HepG2 (cell line): ENCODE data around the gene MAFB. TPM values are rescaled to one million over a fixed set of nuclear protein-coding genes. Genes with fewer than 3 reads are reported as not detected.

Source experiments
- ATAC-seq: fragments of 200-7000 bp; cut with Tn5 transposase; 3 replicates; pipeline ENCODE4 v1.9.1; 2020; ENCODE audit warnings: mild to moderate bottlenecking, moderate library complexity
- BruUV-seq: library from RNA; stranded (reverse); fragments of 400-500 nt; replicated peaks from 2 replicates; lab custom pipeline; 2021; lab: Mats Ljungman, UMichigan
- CTCF ChIA-PET: fragments of 300-600 bp; formaldehyde crosslinking; extraction: SDS; loops from one replicate; lab custom pipeline; 2021; ENCODE audit warnings: low total read pairs, inconsistent platforms, low intra/inter-chr PET ratio; lab: Yijun Ruan, JAX
- POLR2A ChIA-PET: fragments of 350-600 bp; sonication (Branson Sonifier 250); formaldehyde crosslinking; loops from one replicate; lab custom pipeline; 2020; ENCODE audit warnings: antibody characterized with exemption, inconsistent platforms; lab: Yijun Ruan, JAX
- DNase-seq: peaks from one replicate; pipeline ENCODE4 v3.0.0-alpha.2; 2015; ENCODE audit warnings: low spot score
- FAIRE-seq: peaks from 3 replicates; lab custom pipeline; 2011; peaks lifted over from hg19 to GRCh38; lab: Jason Lieb, UNC
- H2AFZ ChIP-seq: one replicate; pipeline ENCODE4 v1.6.1; 2011; ENCODE audit warnings: low read length, inconsistent platforms
- H3K27ac ChIP-seq: fragments of 300-600 bp; 3 replicates; pipeline ENCODE4 v1.8.0; 2011; ENCODE audit warnings: mixed run types, mild to moderate bottlenecking, mixed read lengths, low read length, inconsistent platforms; ENCODE audit not compliant: insufficient read depth; ENCODE audit errors: extremely low read length
- H3K27me3 ChIP-seq, 2 experiments: fragments of 200-600 bp in 1 of 2; 2 replicates in 1 of 2; 3 replicates in 1 of 2; pipeline versions ENCODE4 v1.6.0 to v1.8.0; 2011; ENCODE audit warnings: low read length in 2 of 2, mild to moderate bottlenecking in 2 of 2, moderate library complexity in 2 of 2, inconsistent platforms in 1 of 2; ENCODE audit not compliant: insufficient read depth in 2 of 2, control insufficient read depth in 1 of 2
- H3K36me3 ChIP-seq, 2 experiments: fragments of 200-600 bp in 1 of 2; replicated peaks in 1 of 2; 2 replicates in 1 of 2; 3 replicates in 1 of 2; pipeline versions ENCODE4 v1.5.1 to v1.8.0; 2011; ENCODE audit warnings: low read length in 2 of 2, inconsistent platforms in 1 of 2; ENCODE audit not compliant: insufficient read depth in 2 of 2, control insufficient read depth in 1 of 2
- H3K4me1 ChIP-seq: 2 replicates; pipeline ENCODE4 v1.5.1; 2012; ENCODE audit warnings: low read length, inconsistent platforms; ENCODE audit not compliant: insufficient read depth
- H3K4me2 ChIP-seq: 2 replicates; pipeline ENCODE4 v1.6.0; 2011; ENCODE audit warnings: low read depth, low read length, inconsistent platforms
- H3K4me3 ChIP-seq, 3 experiments: fragments of 200-600 bp in 1 of 3; sonication (generic), shearing (Covaris generic) in 1 of 3; replicated peaks in 1 of 3; 2 replicates each; pipeline ENCODE4 v1.5.1; 2011 to 2016; ENCODE audit warnings: low read length in 3 of 3, inconsistent platforms in 2 of 3, low read depth in 2 of 3, mild to moderate bottlenecking in 2 of 3, control low read depth in 1 of 3, mixed read lengths in 1 of 3; ENCODE audit not compliant: insufficient read depth in 1 of 3
- H3K79me2 ChIP-seq: one replicate; pipeline ENCODE4 v1.6.1; 2011; ENCODE audit warnings: low read length, inconsistent platforms; ENCODE audit not compliant: insufficient read depth
- H3K9ac ChIP-seq: 2 replicates; pipeline ENCODE4 v1.6.0; 2011; ENCODE audit warnings: mild to moderate bottlenecking, low read depth, low read length, inconsistent platforms; ENCODE audit not compliant: insufficient read depth
- H3K9me3 ChIP-seq: 2 replicates; pipeline ENCODE4 v1.5.1; 2012; ENCODE audit warnings: mild to moderate bottlenecking, low read length
- H4K20me1 ChIP-seq: 2 replicates; pipeline ENCODE4 v1.6.0; 2011; ENCODE audit warnings: inconsistent platforms, mild to moderate bottlenecking, low read length, moderate library complexity; ENCODE audit not compliant: insufficient read depth
- ATF7-NPFF ChIP-seq: sonication (generic); formaldehyde crosslinking; IDR thresholded peaks from 2 replicates; pipeline ENCODE4 v1.8.1; 2023; ENCODE audit warnings: mild to moderate bottlenecking, low read depth, missing genetic modification reagents, moderate library complexity
- MBD4 ChIP-seq: IDR thresholded peaks from 2 replicates; pipeline ENCODE4 v1.6.1; 2012; ENCODE audit warnings: low read length, inconsistent platforms, borderline replicate concordance
- MLXIP ChIP-seq: sonication (generic); formaldehyde crosslinking; IDR thresholded peaks from 2 replicates; pipeline ENCODE4 v1.9.0; 2021; ENCODE audit warnings: missing genetic modification reagents, borderline replicate concordance
- SKIL ChIP-seq: sonication (generic); formaldehyde crosslinking; IDR thresholded peaks from 2 replicates; pipeline ENCODE4 v1.8.0; 2022; ENCODE audit warnings: missing genetic modification reagents, mild to moderate bottlenecking, moderate library complexity, borderline replicate concordance
- TAF1 ChIP-seq: sonication (generic); formaldehyde crosslinking; IDR thresholded peaks from 2 replicates; pipeline ENCODE4 v1.4.0; 2020; ENCODE audit warnings: missing genetic modification reagents
- TEAD2 ChIP-seq: sonication (generic); formaldehyde crosslinking; IDR thresholded peaks from 2 replicates; pipeline ENCODE4 v1.9.0; 2021; ENCODE audit warnings: missing genetic modification reagents
- TRIM24 ChIP-seq: sonication (generic); formaldehyde crosslinking; IDR thresholded peaks from 2 replicates; pipeline ENCODE4 v1.8.0; 2022; ENCODE audit warnings: mild to moderate bottlenecking, missing genetic modification reagents
- ZBTB39 ChIP-seq: sonication (generic); formaldehyde crosslinking; IDR thresholded peaks from 2 replicates; pipeline ENCODE4 v1.5.0; 2020; ENCODE audit warnings: missing genetic modification reagents
- ZHX1 ChIP-seq: sonication (generic); formaldehyde crosslinking; IDR thresholded peaks from 2 replicates; pipeline ENCODE4 v1.8.1; 2022; ENCODE audit warnings: low read depth, mild to moderate bottlenecking, missing genetic modification reagents
- ZNF10 ChIP-seq: sonication (generic); formaldehyde crosslinking; IDR thresholded peaks from 2 replicates; pipeline ENCODE4 v1.4.0; 2020; ENCODE audit warnings: mild to moderate bottlenecking, low read depth, missing genetic modification reagents, borderline replicate concordance
- ZNF816 ChIP-seq: sonication (generic); formaldehyde crosslinking; IDR thresholded peaks from 2 replicates; pipeline ENCODE4 v1.8.0; 2022; ENCODE audit warnings: missing genetic modification reagents, mild to moderate bottlenecking, borderline replicate concordance
- WGBS: methylation state at CpG from one replicate; pipeline ENCODE4 v1.1.6; 2017; ENCODE audit warnings: low lambda C conversion rate; 5-methylcytosine and 5-hydroxymethylcytosine counted together
- in situ Hi-C: cut with HindIII; loops from 2 replicates; pipeline ENCODE4 v1.10.0; 2017; ENCODE audit warnings: low pct_unique_long_range_greater_than_20kb; ENCODE audit not compliant: extremely low pct_ligation_motif_present
- intact Hi-C: fragments of 100-400 bp; cut with micrococcal nuclease; formaldehyde crosslinking; loops from one replicate; pipeline ENCODE4 v1.10.0; 2022; ENCODE audit not compliant: unreplicated experiment
- polyA plus RNA-seq, 8 experiments: library from polyadenylated mRNA; depleted of rRNA in 3 of 8; stranded (reverse) in 7 of 8; unstranded in 1 of 8; fragments of >200 nt; fragmentation: Illumina TruSeq in 4 of 8; extraction: Trizol in 4 of 8; gene quantifications; 2 replicates each; pipeline versions ENCODE4 v1.2.1 to v1.2.3, GENCODE V29; 2011 to 2016; ENCODE audit warnings: low read depth in 4 of 8, missing spikeins in 1 of 8, mixed read lengths in 1 of 8; ENCODE audit not compliant: insufficient read depth in 1 of 8
- total RNA-seq, 5 experiments: library from RNA; depleted of rRNA; stranded (reverse); fragments of >200 nt; fragmentation: Illumina TruSeq; extraction: Trizol; gene quantifications; 2 replicates each; pipeline ENCODE4 v1.2.3, GENCODE V29; 2016; ENCODE audit warnings: low read depth in 1 of 5

MAFB gene
- total and polyA plus RNA-seq, 2 of the 13 experiments (the other 11 are each of a cell fraction or from before 2014, with no cell fraction given), result 0.08 to 0.11 TPM

- TF ChIP-seq MLXIP (CRISPR knock-in tag) (no peak), TRIM24 (CRISPR knock-in tag) (no peak)
Measured at GRCh38 chr20:40713508-40713907, 24.5 kb upstream of the MAFB start (continued).

GRCh38 chr20:40711079-40711478 lies 22.0 kb upstream of the MAFB start:
- Histone ChIP-seq H3K4me2 (no peak overlapping the region), H2AFZ (no peak overlapping the region), H3K4me1 (peaks cover 17% of the 10 kb centered on the region), H3K27ac (no peak overlapping the region), H3K36me3 (no peaks in the 10 kb centered on the region), H3K4me3 (no peak overlapping the region), H3K79me2 (no peaks in the 10 kb centered on the region), H3K9ac (no peak overlapping the region), H3K9me3 (no peaks in the 10 kb centered on the region), H3K27me3 (peaks cover 2 to 32% of the 10 kb centered on the region in 2 experiments; a peak in 4 of 5 replicates), H4K20me1 (no peaks in the 10 kb centered on the region)
- FAIRE-seq, result no peak
- ChIA-PET POLR2A (no interaction called here), CTCF (no interaction called here)
- no peak for DNase-seq
- no peak for ATAC-seq
- BruUV-seq, result no TSS peak
- in situ Hi-C loops (no loop called here), intact Hi-C loops (no loop called here)
- 52% methylated on average over 13 of the region's 13 CpGs for WGBS
- TF ChIP-seq ZHX1, result no peak
- no peak for TF ChIP-seq TAF1
- TF ChIP-seq MBD4, result no peak
- TF ChIP-seq TEAD2 (CRISPR knock-in tag), result no peak
- no peak for TF ChIP-seq ZNF10 (CRISPR knock-in tag)
- no peak for TF ChIP-seq ZNF816 (CRISPR knock-in tag)
- no peak for TF ChIP-seq ZBTB39 (CRISPR knock-in tag)
- TF ChIP-seq SKIL, result no peak
- TF ChIP-seq ATF7-NPFF (CRISPR knock-in tag), result no peak
